HepG2 (cell line): Measurements from ENCODE around the gene MECR. TPM values are rescaled to one million over a fixed set of nuclear protein-coding genes. Genes with fewer than 3 reads are reported as not detected.

ENCODE experiments used
- ATAC-seq: fragments of 200-7000 bp; cut with Tn5 transposase; 3 replicates; pipeline ENCODE4 v1.9.1; 2020; ENCODE audit warnings: mild to moderate bottlenecking, moderate library complexity
- BruUV-seq: library from RNA; stranded (reverse); fragments of 400-500 nt; replicated peaks from 2 replicates; lab custom pipeline; 2021; lab: Mats Ljungman, UMichigan
- CTCF ChIA-PET: fragments of 300-600 bp; formaldehyde crosslinking; extraction: SDS; loops from one replicate; lab custom pipeline; 2021; ENCODE audit warnings: low total read pairs, inconsistent platforms, low intra/inter-chr PET ratio; lab: Yijun Ruan, JAX
- POLR2A ChIA-PET: fragments of 350-600 bp; sonication (Branson Sonifier 250); formaldehyde crosslinking; loops from one replicate; lab custom pipeline; 2020; ENCODE audit warnings: antibody characterized with exemption, inconsistent platforms; lab: Yijun Ruan, JAX
- DNase-seq: peaks from one replicate; pipeline ENCODE4 v3.0.0-alpha.2; 2015; ENCODE audit warnings: low spot score
- FAIRE-seq: peaks from 3 replicates; lab custom pipeline; 2011; peaks lifted over from hg19 to GRCh38; lab: Jason Lieb, UNC
- H2AFZ ChIP-seq: one replicate; pipeline ENCODE4 v1.6.1; 2011; ENCODE audit warnings: low read length, inconsistent platforms
- H3K27ac ChIP-seq: fragments of 300-600 bp; 3 replicates; pipeline ENCODE4 v1.8.0; 2011; ENCODE audit warnings: mixed run types, mild to moderate bottlenecking, mixed read lengths, low read length, inconsistent platforms; ENCODE audit not compliant: insufficient read depth; ENCODE audit errors: extremely low read length
- H3K27me3 ChIP-seq, 2 experiments: fragments of 200-600 bp in 1 of 2; 2 replicates in 1 of 2; 3 replicates in 1 of 2; pipeline versions ENCODE4 v1.6.0 to v1.8.0; 2011; ENCODE audit warnings: low read length in 2 of 2, mild to moderate bottlenecking in 2 of 2, moderate library complexity in 2 of 2, inconsistent platforms in 1 of 2; ENCODE audit not compliant: insufficient read depth in 2 of 2, control insufficient read depth in 1 of 2
- H3K36me3 ChIP-seq, 2 experiments: fragments of 200-600 bp in 1 of 2; replicated peaks in 1 of 2; 2 replicates in 1 of 2; 3 replicates in 1 of 2; pipeline versions ENCODE4 v1.5.1 to v1.8.0; 2011; ENCODE audit warnings: low read length in 2 of 2, inconsistent platforms in 1 of 2; ENCODE audit not compliant: insufficient read depth in 2 of 2, control insufficient read depth in 1 of 2
- H3K4me1 ChIP-seq: 2 replicates; pipeline ENCODE4 v1.5.1; 2012; ENCODE audit warnings: low read length, inconsistent platforms; ENCODE audit not compliant: insufficient read depth
- H3K4me2 ChIP-seq: 2 replicates; pipeline ENCODE4 v1.6.0; 2011; ENCODE audit warnings: low read depth, low read length, inconsistent platforms
- H3K4me3 ChIP-seq, 3 experiments: fragments of 200-600 bp in 1 of 3; sonication (generic), shearing (Covaris generic) in 1 of 3; replicated peaks in 1 of 3; 2 replicates each; pipeline ENCODE4 v1.5.1; 2011 to 2016; ENCODE audit warnings: low read length in 3 of 3, inconsistent platforms in 2 of 3, low read depth in 2 of 3, mild to moderate bottlenecking in 2 of 3, control low read depth in 1 of 3, mixed read lengths in 1 of 3; ENCODE audit not compliant: insufficient read depth in 1 of 3
- H3K79me2 ChIP-seq: one replicate; pipeline ENCODE4 v1.6.1; 2011; ENCODE audit warnings: low read length, inconsistent platforms; ENCODE audit not compliant: insufficient read depth
- H3K9ac ChIP-seq: 2 replicates; pipeline ENCODE4 v1.6.0; 2011; ENCODE audit warnings: mild to moderate bottlenecking, low read depth, low read length, inconsistent platforms; ENCODE audit not compliant: insufficient read depth
- H3K9me3 ChIP-seq: 2 replicates; pipeline ENCODE4 v1.5.1; 2012; ENCODE audit warnings: mild to moderate bottlenecking, low read length
- H4K20me1 ChIP-seq: 2 replicates; pipeline ENCODE4 v1.6.0; 2011; ENCODE audit warnings: inconsistent platforms, mild to moderate bottlenecking, low read length, moderate library complexity; ENCODE audit not compliant: insufficient read depth
- ELF4 ChIP-seq: sonication (generic); formaldehyde crosslinking; IDR thresholded peaks from 2 replicates; pipeline ENCODE4 v1.5.0; 2020; ENCODE audit warnings: missing genetic modification reagents, mild to moderate bottlenecking, moderate library complexity, borderline replicate concordance
- HOXA9 ChIP-seq: sonication (generic); formaldehyde crosslinking; IDR thresholded peaks from 2 replicates; pipeline ENCODE4 v1.8.1; 2022; ENCODE audit warnings: missing genetic modification reagents, mild to moderate bottlenecking, moderate library complexity, borderline replicate concordance
- JUND ChIP-seq: sonication (generic); formaldehyde crosslinking; IDR thresholded peaks from 2 replicates; pipeline ENCODE4 v1.8.0; 2022; ENCODE audit warnings: mild to moderate bottlenecking, missing genetic modification reagents
- KLF16 ChIP-seq, 2 experiments: sonication (generic) in 1 of 2; formaldehyde crosslinking in 1 of 2; IDR thresholded peaks; 2 replicates each; pipeline versions ENCODE4 v1.6.1 to v1.8.0; 2016 to 2023; ENCODE audit warnings: missing genetic modification reagents in 2 of 2, missing compliant biosample characterization in 1 of 2
- RFXAP ChIP-seq: sonication (generic); formaldehyde crosslinking; IDR thresholded peaks from 2 replicates; pipeline ENCODE4 v1.4.0; 2020; ENCODE audit warnings: missing genetic modification reagents, borderline replicate concordance
- SNAI1 ChIP-seq: sonication (generic); formaldehyde crosslinking; IDR thresholded peaks from 2 replicates; pipeline ENCODE4 v1.5.0; 2020; ENCODE audit warnings: mild to moderate bottlenecking, missing genetic modification reagents, borderline replicate concordance
- TOPORS ChIP-seq: sonication (generic); formaldehyde crosslinking; IDR thresholded peaks from 2 replicates; pipeline ENCODE4 v1.8.0; 2023; ENCODE audit warnings: mild to moderate bottlenecking, missing genetic modification reagents
- ZFP36L1 ChIP-seq: sonication (generic); formaldehyde crosslinking; IDR thresholded peaks from 2 replicates; pipeline ENCODE4 v1.8.0; 2022; ENCODE audit warnings: mild to moderate bottlenecking, missing genetic modification reagents, moderate library complexity
- ZNF549 ChIP-seq: sonication (generic); formaldehyde crosslinking; IDR thresholded peaks from 2 replicates; pipeline ENCODE4 v1.5.0; 2020; ENCODE audit warnings: missing genetic modification reagents
- ZNF670 ChIP-seq: sonication (generic); formaldehyde crosslinking; IDR thresholded peaks from 2 replicates; pipeline ENCODE4 v1.8.0; 2022; ENCODE audit warnings: mild to moderate bottlenecking, missing genetic modification reagents, borderline replicate concordance
- WGBS: methylation state at CpG from one replicate; pipeline ENCODE4 v1.1.6; 2017; ENCODE audit warnings: low lambda C conversion rate; 5-methylcytosine and 5-hydroxymethylcytosine counted together
- in situ Hi-C: cut with HindIII; loops from 2 replicates; pipeline ENCODE4 v1.10.0; 2017; ENCODE audit warnings: low pct_unique_long_range_greater_than_20kb; ENCODE audit not compliant: extremely low pct_ligation_motif_present
- intact Hi-C: fragments of 100-400 bp; cut with micrococcal nuclease; formaldehyde crosslinking; loops from one replicate; pipeline ENCODE4 v1.10.0; 2022; ENCODE audit not compliant: unreplicated experiment
- polyA plus RNA-seq, 8 experiments: library from polyadenylated mRNA; depleted of rRNA in 3 of 8; stranded (reverse) in 7 of 8; unstranded in 1 of 8; fragments of >200 nt; fragmentation: Illumina TruSeq in 4 of 8; extraction: Trizol in 4 of 8; gene quantifications; 2 replicates each; pipeline versions ENCODE4 v1.2.1 to v1.2.3, GENCODE V29; 2011 to 2016; ENCODE audit warnings: low read depth in 4 of 8, missing spikeins in 1 of 8, mixed read lengths in 1 of 8; ENCODE audit not compliant: insufficient read depth in 1 of 8
- total RNA-seq, 5 experiments: library from RNA; depleted of rRNA; stranded (reverse); fragments of >200 nt; fragmentation: Illumina TruSeq; extraction: Trizol; gene quantifications; 2 replicates each; pipeline ENCODE4 v1.2.3, GENCODE V29; 2016; ENCODE audit warnings: low read depth in 1 of 5
- TF ChIP-seq, protein P1 (sequence below): sonication (generic); formaldehyde crosslinking; conservative IDR thresholded peaks from 2 replicates; pipeline ENCODE4 v1.8.0; 2022; ENCODE audit warnings: mild to moderate bottlenecking, moderate library complexity, missing genetic modification reagents
- TF ChIP-seq, protein P2 (sequence below): IDR thresholded peaks from 2 replicates; pipeline ENCODE4 v1.4.0; 2020; ENCODE audit warnings: mild to moderate bottlenecking, missing genetic modification reagents
- TF ChIP-seq, protein P3 (sequence below): sonication (generic); formaldehyde crosslinking; IDR thresholded peaks from 2 replicates; pipeline ENCODE4 v1.4.0; 2020; ENCODE audit warnings: mild to moderate bottlenecking, missing genetic modification reagents
- TF ChIP-seq, protein P4 (sequence below): sonication (generic); formaldehyde crosslinking; conservative IDR thresholded peaks from 2 replicates; pipeline ENCODE4 v1.8.1; 2023; ENCODE audit warnings: missing genetic modification reagents

Gene MECR
- total and polyA plus RNA-seq, 2 of the 13 experiments (the other 11 are each of a cell fraction or from before 2014, with no cell fraction given) = 18.8 to 24.9 TPM

DNA sequence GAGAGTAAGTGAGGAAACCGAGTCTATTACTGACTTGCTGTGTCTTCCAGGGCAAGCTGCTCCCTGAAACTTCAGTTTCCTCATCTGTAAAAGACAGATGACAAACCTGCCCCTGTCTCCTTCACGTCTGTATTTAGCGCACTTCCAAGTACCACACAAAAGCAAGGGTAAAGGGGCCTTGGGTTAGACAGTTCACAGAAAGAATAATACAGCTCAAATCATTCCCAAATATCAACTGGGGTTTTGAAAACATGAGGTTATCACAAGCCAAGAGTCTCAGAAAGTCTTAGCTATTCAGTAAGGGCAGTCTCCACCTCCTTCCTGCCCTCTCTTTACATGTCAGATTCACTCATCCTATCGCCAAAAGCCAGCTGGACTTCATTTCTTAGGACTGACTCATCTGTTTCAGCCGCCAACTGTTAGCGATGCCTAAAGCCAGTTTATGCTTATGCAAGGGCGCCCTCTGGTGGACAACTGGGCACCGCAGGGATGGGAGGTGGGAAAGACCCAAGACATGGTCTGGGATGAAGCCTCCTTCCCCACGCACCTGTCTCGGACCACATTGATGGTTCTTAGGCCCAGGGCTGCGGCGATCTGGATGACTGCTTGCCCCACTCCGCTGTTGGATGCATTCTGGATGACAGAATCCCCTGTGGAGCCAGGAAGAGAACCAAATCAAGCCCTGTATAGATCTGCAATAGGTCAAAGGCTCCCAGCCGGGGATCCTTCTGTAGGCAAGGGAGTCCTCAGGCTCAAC lies 28.0 kb downstream of the MECR start (continued):
- TF ChIP-seq, protein P1, sequence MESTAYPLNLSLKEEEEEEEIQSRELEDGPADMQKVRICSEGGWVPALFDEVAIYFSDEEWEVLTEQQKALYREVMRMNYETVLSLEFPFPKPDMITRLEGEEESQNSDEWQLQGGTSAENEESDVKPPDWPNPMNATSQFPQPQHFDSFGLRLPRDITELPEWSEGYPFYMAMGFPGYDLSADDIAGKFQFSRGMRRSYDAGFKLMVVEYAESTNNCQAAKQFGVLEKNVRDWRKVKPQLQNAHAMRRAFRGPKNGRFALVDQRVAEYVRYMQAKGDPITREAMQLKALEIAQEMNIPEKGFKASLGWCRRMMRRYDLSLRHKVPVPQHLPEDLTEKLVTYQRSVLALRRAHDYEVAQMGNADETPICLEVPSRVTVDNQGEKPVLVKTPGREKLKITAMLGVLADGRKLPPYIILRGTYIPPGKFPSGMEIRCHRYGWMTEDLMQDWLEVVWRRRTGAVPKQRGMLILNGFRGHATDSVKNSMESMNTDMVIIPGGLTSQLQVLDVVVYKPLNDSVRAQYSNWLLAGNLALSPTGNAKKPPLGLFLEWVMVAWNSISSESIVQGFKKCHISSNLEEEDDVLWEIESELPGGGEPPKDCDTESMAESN (CRISPR knock-in tag) = 0 out of 2 replicates have a peak, but pooled peaks have one; percentile 40
- TF ChIP-seq, protein P2, sequence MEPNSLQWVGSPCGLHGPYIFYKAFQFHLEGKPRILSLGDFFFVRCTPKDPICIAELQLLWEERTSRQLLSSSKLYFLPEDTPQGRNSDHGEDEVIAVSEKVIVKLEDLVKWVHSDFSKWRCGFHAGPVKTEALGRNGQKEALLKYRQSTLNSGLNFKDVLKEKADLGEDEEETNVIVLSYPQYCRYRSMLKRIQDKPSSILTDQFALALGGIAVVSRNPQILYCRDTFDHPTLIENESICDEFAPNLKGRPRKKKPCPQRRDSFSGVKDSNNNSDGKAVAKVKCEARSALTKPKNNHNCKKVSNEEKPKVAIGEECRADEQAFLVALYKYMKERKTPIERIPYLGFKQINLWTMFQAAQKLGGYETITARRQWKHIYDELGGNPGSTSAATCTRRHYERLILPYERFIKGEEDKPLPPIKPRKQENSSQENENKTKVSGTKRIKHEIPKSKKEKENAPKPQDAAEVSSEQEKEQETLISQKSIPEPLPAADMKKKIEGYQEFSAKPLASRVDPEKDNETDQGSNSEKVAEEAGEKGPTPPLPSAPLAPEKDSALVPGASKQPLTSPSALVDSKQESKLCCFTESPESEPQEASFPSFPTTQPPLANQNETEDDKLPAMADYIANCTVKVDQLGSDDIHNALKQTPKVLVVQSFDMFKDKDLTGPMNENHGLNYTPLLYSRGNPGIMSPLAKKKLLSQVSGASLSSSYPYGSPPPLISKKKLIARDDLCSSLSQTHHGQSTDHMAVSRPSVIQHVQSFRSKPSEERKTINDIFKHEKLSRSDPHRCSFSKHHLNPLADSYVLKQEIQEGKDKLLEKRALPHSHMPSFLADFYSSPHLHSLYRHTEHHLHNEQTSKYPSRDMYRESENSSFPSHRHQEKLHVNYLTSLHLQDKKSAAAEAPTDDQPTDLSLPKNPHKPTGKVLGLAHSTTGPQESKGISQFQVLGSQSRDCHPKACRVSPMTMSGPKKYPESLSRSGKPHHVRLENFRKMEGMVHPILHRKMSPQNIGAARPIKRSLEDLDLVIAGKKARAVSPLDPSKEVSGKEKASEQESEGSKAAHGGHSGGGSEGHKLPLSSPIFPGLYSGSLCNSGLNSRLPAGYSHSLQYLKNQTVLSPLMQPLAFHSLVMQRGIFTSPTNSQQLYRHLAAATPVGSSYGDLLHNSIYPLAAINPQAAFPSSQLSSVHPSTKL (CRISPR knock-in tag) = peak; percentile 33; the same call in 1 of the 2 replicates
- peak; percentile 86 for TF ChIP-seq JUND
- TF ChIP-seq, all 625 proteins: peak for 75

DNA sequence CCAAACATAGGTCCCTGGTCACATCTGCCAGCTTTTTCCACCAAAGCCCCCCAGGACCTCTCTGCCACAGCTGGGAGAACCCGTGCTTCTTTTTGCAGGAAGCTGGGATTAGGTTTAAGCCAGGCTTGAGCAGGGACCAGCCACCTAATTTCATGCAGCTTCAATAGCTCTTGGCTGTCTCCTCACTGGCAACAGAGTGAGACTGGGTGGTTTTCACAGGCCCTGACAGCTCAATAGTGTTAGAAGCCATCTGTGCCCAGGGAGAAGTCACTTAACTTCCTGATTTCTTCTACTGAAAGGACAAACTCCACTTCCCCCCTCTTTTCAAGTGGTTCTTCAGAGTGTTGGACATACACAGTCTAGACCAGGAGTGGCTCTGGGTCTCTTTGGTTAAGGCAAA lies 28.7 kb downstream of the MECR start:
- H3K9me3 ChIP-seq = no peaks in the 10 kb centered on the region
- ChIA-PET CTCF (interaction anchor here (1.8 kb wide), 1 partner anchor 320 kb away, joined by 12 read pairs; no protein-coding TSS in a partner anchor), POLR2A (interaction anchor here (1.1 to 1.5 kb wide), 3 partner anchors 16 to 320 kb away, joined by 5 to 13 read pairs (median 10); partner anchors contain the start of gene SRSF4)
- H3K36me3 ChIP-seq = peaks cover 28 to 60% of the 10 kb centered on the region in 2 experiments
- no peaks in the 10 kb centered on the region for H3K79me2 ChIP-seq
- no TSS peak for BruUV-seq
- WGBS = 89% methylated on average over 1 of the region's 1 CpG
- no peaks in the 10 kb centered on the region for H3K27me3 ChIP-seq
- FAIRE-seq (no peak), ATAC-seq (no peak), DNase-seq (no peak)
- in situ Hi-C loops = no loop called here
- no peak overlapping the region for H2AFZ ChIP-seq
- H3K9ac ChIP-seq = no peak overlapping the region
- H3K4me1 ChIP-seq = peaks cover 6% of the 10 kb centered on the region
- H4K20me1 ChIP-seq = no peaks in the 10 kb centered on the region
- no peak overlapping the region for H3K4me3 ChIP-seq
- H3K27ac ChIP-seq = no peak overlapping the region
- intact Hi-C loops = loop anchor here (5.0 kb wide), 1 partner anchor 170 kb away; no protein-coding TSS in a partner anchor
- H3K4me2 ChIP-seq = no peak overlapping the region
- TF ChIP-seq ZFP36L1 (CRISPR knock-in tag) (no peak), RFXAP (CRISPR knock-in tag) (no peak), HOXA9 (CRISPR knock-in tag) (no peak), ZNF670 (no peak), ZNF549 (CRISPR knock-in tag) (no peak), TOPORS (no peak), ELF4 (CRISPR knock-in tag) (no peak), KLF16 (CRISPR knock-in tag; IDR thresholded peaks at IDR 0.05) (no peak), SNAI1 (CRISPR knock-in tag) (no peak)
- TF ChIP-seq, protein P3, sequence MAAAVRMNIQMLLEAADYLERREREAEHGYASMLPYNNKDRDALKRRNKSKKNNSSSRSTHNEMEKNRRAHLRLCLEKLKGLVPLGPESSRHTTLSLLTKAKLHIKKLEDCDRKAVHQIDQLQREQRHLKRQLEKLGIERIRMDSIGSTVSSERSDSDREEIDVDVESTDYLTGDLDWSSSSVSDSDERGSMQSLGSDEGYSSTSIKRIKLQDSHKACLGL = no peak
- TF ChIP-seq, protein P4, sequence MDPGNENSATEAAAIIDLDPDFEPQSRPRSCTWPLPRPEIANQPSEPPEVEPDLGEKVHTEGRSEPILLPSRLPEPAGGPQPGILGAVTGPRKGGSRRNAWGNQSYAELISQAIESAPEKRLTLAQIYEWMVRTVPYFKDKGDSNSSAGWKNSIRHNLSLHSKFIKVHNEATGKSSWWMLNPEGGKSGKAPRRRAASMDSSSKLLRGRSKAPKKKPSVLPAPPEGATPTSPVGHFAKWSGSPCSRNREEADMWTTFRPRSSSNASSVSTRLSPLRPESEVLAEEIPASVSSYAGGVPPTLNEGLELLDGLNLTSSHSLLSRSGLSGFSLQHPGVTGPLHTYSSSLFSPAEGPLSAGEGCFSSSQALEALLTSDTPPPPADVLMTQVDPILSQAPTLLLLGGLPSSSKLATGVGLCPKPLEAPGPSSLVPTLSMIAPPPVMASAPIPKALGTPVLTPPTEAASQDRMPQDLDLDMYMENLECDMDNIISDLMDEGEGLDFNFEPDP (CRISPR knock-in tag) = no peak
